HG03575 (cell line): ENCODE data around the gene ENPP6.

ENCODE experiments used
- ATAC-seq: cut with Tn5 transposase; IDR thresholded peaks from one replicate; pipeline ENCODE4 v1.9.1; 2021; ENCODE audit not compliant: unreplicated experiment, insufficient number of reproducible peaks, low FRiP score; ENCODE audit errors: extremely low read depth

Gene ENPP6

GRCh38 chr4:184196730-184197385 is 20.8 kb downstream of the ENPP6 start:
- ATAC-seq: no peak

GRCh38 chr4:184193556-184194525 is 23.8 kb downstream of the ENPP6 start:
- ATAC-seq: no peak

- no peak for ATAC-seq
Observed at GRCh38 chr4:184192933-184193332, 24.7 kb downstream of the ENPP6 start.

GRCh38 chr4:184191267-184191666 is 26.4 kb downstream of the ENPP6 start:
- ATAC-seq: no peak

GRCh38 chr4:184190711-184191110 is 27.0 kb downstream of the ENPP6 start:
- no peak for ATAC-seq

GRCh38 chr4:184189966-184190365 is 27.7 kb downstream of the ENPP6 start:
- no peak for ATAC-seq

- no peak for ATAC-seq
Observed at GRCh38 chr4:184188443-184189400, 29.0 kb downstream of the ENPP6 start.

GRCh38 chr4:184177271-184177670 is 40.4 kb downstream of the ENPP6 start:
- no peak for ATAC-seq

- ATAC-seq: no peak
Observed at GRCh38 chr4:184174571-184175488, 42.8 kb downstream of the ENPP6 start.

- no peak for ATAC-seq
Observed at GRCh38 chr4:184171011-184171410, 46.7 kb downstream of the ENPP6 start.

- no peak for ATAC-seq
Observed at GRCh38 chr4:184169225-184169867, 48.3 kb downstream of the ENPP6 start.

- no peak for ATAC-seq
Observed at GRCh38 chr4:184168406-184169019, 49.2 kb downstream of the ENPP6 start.

- no peak for ATAC-seq
Observed at GRCh38 chr4:184167576-184167975, 50.1 kb downstream of the ENPP6 start.

- ATAC-seq: no peak
Observed at GRCh38 chr4:184166736-184167135, 50.9 kb downstream of the ENPP6 start.

- ATAC-seq: no peak
Observed at GRCh38 chr4:184165291-184165690, 52.4 kb downstream of the ENPP6 start.

- no peak for ATAC-seq
Observed at GRCh38 chr4:184163813-184164212, 53.9 kb downstream of the ENPP6 start.

GRCh38 chr4:184162596-184162995 is 55.1 kb downstream of the ENPP6 start:
- no peak for ATAC-seq
